Endothelial cell (in vitro differentiated cells): ENCODE measurements around the gene TRMT44. TPM values are rescaled to one million over a fixed set of nuclear protein-coding genes. Genes with fewer than 3 reads are reported as not detected.

Experiments
- DNase-seq: peaks from one replicate; pipeline ENCODE4 v3.0.0; 2021; ENCODE audit warnings: low spot score
- H3K27ac Mint-ChIP-seq: one replicate; pipeline ENCODE4 v1.8.0; 2021; ENCODE audit warnings: mixed read lengths, inconsistent platforms; ENCODE audit not compliant: unreplicated experiment
- H3K27me3 Mint-ChIP-seq: one replicate; pipeline ENCODE4 v1.8.0; 2021; ENCODE audit warnings: mild to moderate bottlenecking, moderate library complexity, mixed read lengths, inconsistent platforms; ENCODE audit not compliant: unreplicated experiment
- H3K36me3 Mint-ChIP-seq: one replicate; pipeline ENCODE4 v1.8.0; 2021; ENCODE audit warnings: mild to moderate bottlenecking, low read depth, mixed read lengths, inconsistent platforms; ENCODE audit not compliant: unreplicated experiment
- H3K4me1 Mint-ChIP-seq: one replicate; pipeline ENCODE4 v1.8.0; 2021; ENCODE audit warnings: mild to moderate bottlenecking, mixed read lengths, inconsistent platforms; ENCODE audit not compliant: unreplicated experiment
- H3K4me3 Mint-ChIP-seq: one replicate; pipeline ENCODE4 v1.8.0; 2021; ENCODE audit warnings: mild to moderate bottlenecking, mixed read lengths, inconsistent platforms; ENCODE audit not compliant: unreplicated experiment
- H3K9me3 Mint-ChIP-seq: one replicate; pipeline ENCODE4 v1.8.0; 2021; ENCODE audit warnings: mixed read lengths, inconsistent platforms; ENCODE audit not compliant: unreplicated experiment
- CTCF ChIP-seq: fragments of 200-600 bp; sonication (generic); IDR thresholded peaks from one replicate; pipeline ENCODE4 v1.5.0; 2021; ENCODE audit warnings: antibody characterized with exemption; ENCODE audit not compliant: unreplicated experiment
- total RNA-seq: library from RNA; stranded (reverse); fragmentation: NEBNext Ultra II Directional; extraction: Animal tissue kit (Norgen Biotek cat#: 25700); gene quantifications from one replicate; pipeline ENCODE4 v1.2.1, GENCODE V29; 2021; ENCODE audit not compliant: unreplicated experiment

TRMT44 gene
- total RNA-seq, 1 donor from 2014 or later, result 38.5 TPM

GRCh38 chr4:8525383-8526120, 85.0 kb downstream of the TRMT44 start:
- Mint-ChIP-seq H3K9me3 (no peaks in the 10 kb centered on the region), H3K27me3 (peaks cover 3% of the 10 kb centered on the region), H3K4me1 (no peaks in the 10 kb centered on the region), H3K36me3 (no peaks in the 10 kb centered on the region), H3K4me3 (no peak overlapping the region), H3K27ac (no peak overlapping the region)
- DNase-seq, result no peak
- TF ChIP-seq CTCF, result no peak

Other genes with a start within 250 kb of the TRMT44 start
- gene SH3TC1, start 241.5 kb upstream of the TRMT44 start, total RNA-seq, result 114 TPM
- gene HTRA3, start 171.0 kb upstream of the TRMT44 start, total RNA-seq, result 1.7 TPM
- 44.1 TPM for gene ACOX3, start 54 bp upstream of the TRMT44 start, total RNA-seq
- gene GPR78, start 139.6 kb downstream of the TRMT44 start, total RNA-seq, result not detected
- gene CPZ, start 152.0 kb downstream of the TRMT44 start, total RNA-seq, result 0.90 TPM